GM23248 (cell line): ENCODE measurements around the gene ANKLE2. TPM values are rescaled to one million over a fixed set of nuclear protein-coding genes. Genes with fewer than 3 reads are reported as not detected.

Experiments used
- DNase-seq: peaks from one replicate; pipeline ENCODE4 v3.0.0-alpha.2; 2015
- H2AFZ ChIP-seq: fragments of 200-600 bp; sonication (generic); 2 replicates; pipeline ENCODE4 v1.6.1; 2016; ENCODE audit warnings: antibody characterized with exemption
- H3F3A ChIP-seq: fragments of 200-600 bp; sonication (generic); 2 replicates; pipeline ENCODE4 v1.6.1; 2016; ENCODE audit warnings: mild to moderate bottlenecking, antibody characterized with exemption, mixed run types; ENCODE audit not compliant: insufficient read depth
- H3K27ac ChIP-seq: fragments of 200-600 bp; sonication (generic); 2 replicates; pipeline ENCODE4 v1.5.1; 2016; ENCODE audit warnings: mild to moderate bottlenecking
- H3K27me3 ChIP-seq: fragments of 200-600 bp; sonication (generic); replicated peaks from 2 replicates; pipeline ENCODE4 v1.6.1; 2016; ENCODE audit warnings: mild to moderate bottlenecking; ENCODE audit not compliant: insufficient read depth
- H3K36me3 ChIP-seq: fragments of 200-600 bp; sonication (generic); 2 replicates; pipeline ENCODE4 v1.6.1; 2016; ENCODE audit warnings: low read depth, mild to moderate bottlenecking
- H3K4me1 ChIP-seq: fragments of 200-600 bp; sonication (generic); 2 replicates; pipeline ENCODE4 v1.6.1; 2016; ENCODE audit warnings: mild to moderate bottlenecking; ENCODE audit not compliant: insufficient read depth
- H3K4me2 ChIP-seq: fragments of 200-600 bp; sonication (generic); one replicate; pipeline ENCODE4 v1.6.1; 2016; ENCODE audit warnings: mild to moderate bottlenecking; ENCODE audit not compliant: unreplicated experiment
- H3K4me3 ChIP-seq: fragments of 200-600 bp; sonication (generic); 2 replicates; pipeline ENCODE4 v1.5.1; 2016; ENCODE audit warnings: mild to moderate bottlenecking
- H3K79me2 ChIP-seq: fragments of 200-600 bp; sonication (generic); 2 replicates; pipeline ENCODE4 v1.6.1; 2016; ENCODE audit warnings: mild to moderate bottlenecking; ENCODE audit not compliant: insufficient read depth
- H3K9ac ChIP-seq: fragments of 200-600 bp; sonication (generic); 2 replicates; pipeline ENCODE4 v1.6.1; 2016; ENCODE audit warnings: mild to moderate bottlenecking
- H3K9me2 ChIP-seq: fragments of 200-600 bp; sonication (generic); 2 replicates; pipeline ENCODE4 v1.6.1; 2016; ENCODE audit warnings: mixed run types, mild to moderate bottlenecking, moderate library complexity; ENCODE audit not compliant: insufficient read depth
- H3K9me3 ChIP-seq: fragments of 200-600 bp; sonication (generic); one replicate; pipeline ENCODE4 v1.6.1; 2017; ENCODE audit warnings: low read depth
- H4K20me1 ChIP-seq: fragments of 200-600 bp; sonication (generic); 2 replicates; pipeline ENCODE4 v1.6.0; 2016; ENCODE audit not compliant: insufficient read depth
- EZH2 ChIP-seq: fragments of 200-600 bp; sonication (generic); IDR thresholded peaks from 2 replicates; pipeline ENCODE4 v1.6.1; 2018; ENCODE audit warnings: antibody characterized with exemption, mild to moderate bottlenecking; ENCODE audit not compliant: insufficient read depth, poor library complexity, severe bottlenecking
- EZH2phosphoT487 ChIP-seq: fragments of 200-600 bp; sonication (generic); IDR thresholded peaks from 2 replicates; pipeline ENCODE4 v1.6.1; 2018; ENCODE audit warnings: antibody characterized with exemption, moderate library complexity, mild to moderate bottlenecking, low read depth; ENCODE audit not compliant: insufficient read depth
- WGBS, 2 experiments: methylation state at CpG; one replicate each; pipeline ENCODE4 v1.1.6; 2015 to 2017; ENCODE audit warnings: low lambda C conversion rate in 2 of 2, low coverage in 1 of 2; ENCODE audit errors: missing lambda C conversion rate in 2 of 2; 5-methylcytosine and 5-hydroxymethylcytosine counted together
- in situ Hi-C: fragments of 300-500 bp; cut with MboI; formaldehyde crosslinking; loops from 2 replicates; pipeline ENCODE4 v1.15.0; 2020
- polyA plus RNA-seq: library from polyadenylated mRNA; unstranded; fragments of >200 nt; fragmentation: Nextera tagmentation; extraction: Ambion mirVana; gene quantifications from 2 replicates; pipeline ENCODE4 v1.2.1, GENCODE V29; 2016
- total RNA-seq: library from RNA; depleted of rRNA; stranded (reverse); fragments of >200 nt; shearing (Covaris generic); gene quantifications from 2 replicates; pipeline ENCODE4 v1.2.3, GENCODE V29; 2014

The ANKLE2 gene
- total and polyA plus RNA-seq, 2 experiments from 2014 or later = 49.4 to 69.6 TPM

DNA sequence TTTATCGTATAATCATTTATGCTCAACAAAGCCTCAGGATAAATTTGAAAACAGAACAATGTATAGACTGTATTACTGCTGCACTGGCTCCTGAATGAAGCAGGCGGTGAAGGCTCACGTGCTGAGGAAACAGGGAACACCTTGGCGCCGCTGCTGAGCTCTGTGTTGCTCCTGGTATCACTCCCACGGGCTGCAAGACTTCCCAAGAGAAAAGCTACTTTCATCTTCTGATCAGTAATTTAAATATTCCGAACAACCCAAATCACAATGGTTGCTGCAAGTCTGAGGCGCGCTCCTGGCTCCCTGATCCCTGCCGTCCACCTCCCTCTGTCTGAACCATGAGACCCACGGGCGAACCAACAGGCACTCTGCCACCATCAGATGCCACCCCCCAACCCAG is 35.2 kb downstream of the ANKLE2 start:
- H3K27me3 ChIP-seq = no peaks in the 10 kb centered on the region
- no peaks in the 10 kb centered on the region for H3K4me1 ChIP-seq
- H3K27ac ChIP-seq = no peak overlapping the region
- H2AFZ ChIP-seq = no peak overlapping the region
- peaks cover 68% of the 10 kb centered on the region for H3K79me2 ChIP-seq
- no peaks in the 10 kb centered on the region for H3K9me3 ChIP-seq
- H3K36me3 ChIP-seq = peaks cover 65% of the 10 kb centered on the region
- no peak for DNase-seq
- H3K4me2 ChIP-seq = no peak overlapping the region
- TF ChIP-seq EZH2phosphoT487 (no peak), EZH2 (no peak)
- H3K4me3 ChIP-seq = no peak overlapping the region
- in situ Hi-C loops = no loop called here
- peaks cover 51% of the 10 kb centered on the region for H3F3A ChIP-seq
- no peaks in the 10 kb centered on the region for H4K20me1 ChIP-seq
- 87 to 91% methylated on average over 12 of the region's 12 CpGs for WGBS, 2 experiments
- no peaks in the 10 kb centered on the region for H3K9me2 ChIP-seq
- no peak overlapping the region for H3K9ac ChIP-seq

DNA sequence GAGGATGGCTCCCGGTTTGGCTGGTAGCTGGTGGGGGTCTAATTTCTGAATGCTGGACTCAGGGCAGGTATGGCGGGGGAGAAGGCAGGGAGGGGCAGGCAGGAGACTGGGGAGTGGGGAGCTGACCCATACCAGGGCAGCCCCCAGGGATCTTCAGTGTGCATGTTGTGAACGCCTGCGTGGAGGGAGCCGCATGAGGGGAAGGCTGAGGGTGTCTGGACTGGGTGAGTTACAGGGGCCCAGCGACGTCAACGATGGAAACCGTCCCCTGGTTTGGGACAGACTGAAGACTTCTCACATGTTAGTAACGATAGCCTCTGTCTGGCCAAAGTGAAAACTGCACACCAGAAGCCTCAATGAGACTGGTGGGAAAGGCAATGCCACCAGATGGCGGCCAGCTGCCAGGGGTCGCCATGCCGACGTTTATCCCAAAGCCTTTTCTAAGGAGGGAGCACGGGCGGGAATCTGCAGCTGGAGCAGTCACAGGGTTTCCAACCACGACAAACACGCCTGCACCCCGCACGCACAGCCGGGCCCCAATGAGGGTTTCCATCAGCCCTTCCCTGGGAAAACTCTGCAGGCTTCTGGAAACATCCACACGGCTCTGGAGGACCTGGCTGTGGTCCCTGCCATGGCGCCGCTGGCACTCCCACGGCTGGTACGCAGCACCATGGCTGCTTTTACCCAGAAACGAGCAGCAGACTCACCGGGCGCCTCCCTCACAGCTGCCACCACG is 37.0 kb downstream of the ANKLE2 start:
- Histone ChIP-seq H3K27ac (no peak overlapping the region), H3K9me3 (no peaks in the 10 kb centered on the region), H3K4me3 (no peak overlapping the region), H3F3A (peaks cover 40% of the 10 kb centered on the region), H3K9me2 (no peaks in the 10 kb centered on the region), H3K36me3 (peaks cover 66% of the 10 kb centered on the region), H2AFZ (no peak overlapping the region), H3K27me3 (no peaks in the 10 kb centered on the region), H3K4me2 (no peak overlapping the region), H3K79me2 (peaks cover 78% of the 10 kb centered on the region), H3K4me1 (no peaks in the 10 kb centered on the region), H4K20me1 (no peaks in the 10 kb centered on the region), H3K9ac (no peak overlapping the region)
- WGBS, 2 experiments = 55 to 62% methylated on average over 30 of the region's 30 CpGs
- TF ChIP-seq EZH2phosphoT487 (no peak), EZH2 (no peak)
- no peak for DNase-seq
- in situ Hi-C loops = no loop called here

DNA sequence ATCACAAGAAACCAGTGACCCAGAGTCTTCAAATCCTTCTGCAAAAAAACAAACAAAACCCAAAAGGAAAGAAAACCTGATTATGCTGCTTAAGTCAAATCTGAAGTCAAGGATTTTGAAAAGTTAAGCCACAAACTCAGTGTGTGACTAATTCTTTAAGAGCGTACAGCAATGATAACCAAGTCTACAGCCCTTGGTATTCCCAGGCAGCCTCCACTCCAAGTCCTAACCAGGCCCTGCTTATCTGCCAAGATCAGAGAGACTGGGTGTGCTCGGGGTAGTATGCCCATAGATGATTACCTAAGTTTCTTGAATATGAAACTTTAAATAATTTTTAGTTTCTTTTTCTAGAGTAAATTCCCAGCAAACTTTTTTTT is 37.9 kb downstream of the ANKLE2 start:
- DNase-seq = peak; percentile 53
- Histone ChIP-seq H3K36me3 (peaks cover 64% of the 10 kb centered on the region), H3K4me2 (no peak overlapping the region), H3K79me2 (peaks cover 75% of the 10 kb centered on the region), H4K20me1 (no peaks in the 10 kb centered on the region), H2AFZ (no peak overlapping the region), H3K9me3 (no peaks in the 10 kb centered on the region), H3K27me3 (no peaks in the 10 kb centered on the region), H3K4me3 (no peak overlapping the region), H3K4me1 (no peaks in the 10 kb centered on the region), H3F3A (peaks cover 38% of the 10 kb centered on the region), H3K9ac (no peak overlapping the region), H3K27ac (peak overlapping the region; percentile 39), H3K9me2 (no peaks in the 10 kb centered on the region)
- TF ChIP-seq EZH2 (no peak), EZH2phosphoT487 (no peak)
- 79 to 87% methylated on average over 2 of the region's 2 CpGs for WGBS, 2 experiments
- in situ Hi-C loops = no loop called here

DNA sequence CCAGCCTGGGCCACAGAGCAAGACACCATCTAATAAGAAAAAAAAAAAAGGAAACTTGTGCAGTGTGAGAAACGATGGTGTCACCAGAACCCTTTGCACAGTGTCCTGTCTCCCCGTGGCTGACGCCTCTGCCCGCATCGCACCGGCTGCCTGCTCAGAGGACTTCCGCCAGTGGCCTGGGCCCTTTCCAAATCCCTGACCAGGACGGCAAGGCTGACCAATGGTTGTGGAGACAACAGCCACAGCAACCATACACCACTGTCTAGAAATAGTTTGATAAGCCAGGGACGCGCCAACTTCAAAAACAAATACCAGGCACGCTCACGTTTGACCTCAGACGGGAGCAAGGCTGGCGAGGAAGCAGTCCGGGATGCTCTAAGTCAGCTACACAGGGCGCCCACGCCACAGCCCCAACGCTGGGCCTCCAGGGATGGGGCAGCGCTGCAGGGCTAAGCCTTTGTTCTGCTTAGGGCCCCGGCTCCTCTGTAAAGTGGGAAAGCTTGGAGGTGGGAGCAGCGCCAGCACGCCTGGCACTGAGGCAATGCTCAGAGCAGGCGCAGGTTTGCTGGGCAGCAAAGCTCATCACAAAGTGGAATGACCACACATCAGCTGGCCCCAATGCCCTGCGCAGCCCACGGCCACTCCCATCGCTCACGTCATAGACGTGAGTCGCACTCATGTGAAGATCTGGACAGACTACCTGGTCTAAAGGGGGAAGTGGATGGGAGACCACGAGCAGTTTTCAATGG is 38.4 kb downstream of the ANKLE2 start:
- no peaks in the 10 kb centered on the region for H3K9me3 ChIP-seq
- H2AFZ ChIP-seq = no peak overlapping the region
- H3K4me2 ChIP-seq = no peak overlapping the region
- no peaks in the 10 kb centered on the region for H3K4me1 ChIP-seq
- peaks cover 58% of the 10 kb centered on the region for H3K36me3 ChIP-seq
- no peaks in the 10 kb centered on the region for H3K9me2 ChIP-seq
- no peaks in the 10 kb centered on the region for H3K27me3 ChIP-seq
- H3K9ac ChIP-seq = no peak overlapping the region
- no peak for DNase-seq
- H4K20me1 ChIP-seq = no peaks in the 10 kb centered on the region
- TF ChIP-seq EZH2 = no peak
- no peak for TF ChIP-seq EZH2phosphoT487
- 91 to 94% methylated on average over 30 of the region's 30 CpGs for WGBS, 2 experiments
- no peak overlapping the region for H3K4me3 ChIP-seq
- peaks cover 38% of the 10 kb centered on the region for H3F3A ChIP-seq
- H3K79me2 ChIP-seq = peaks cover 70% of the 10 kb centered on the region
- in situ Hi-C loops = no loop called here
- peak overlapping the region; percentile 39; the same call in 1 of the 2 replicates for H3K27ac ChIP-seq
